D721Med (cell line): ENCODE results near the gene BCAR3.

Experiments
- DNase-seq: peaks from one replicate; pipeline ENCODE4 v3.0.0; 2011; ENCODE audit warnings: low spot score; ENCODE audit not compliant: insufficient read length
- FAIRE-seq: peaks from 2 replicates; lab custom pipeline; 2011; peaks lifted over from hg19 to GRCh38; lab: Jason Lieb, UNC
- TF ChIP-seq, protein P1 (sequence below): IDR thresholded peaks from 2 replicates; pipeline ENCODE4 v1.5.1; 2012; ENCODE audit warnings: mild to moderate bottlenecking, control low read depth; ENCODE audit not compliant: insufficient read depth; ENCODE audit errors: missing control alignments

BCAR3 gene

DNA sequence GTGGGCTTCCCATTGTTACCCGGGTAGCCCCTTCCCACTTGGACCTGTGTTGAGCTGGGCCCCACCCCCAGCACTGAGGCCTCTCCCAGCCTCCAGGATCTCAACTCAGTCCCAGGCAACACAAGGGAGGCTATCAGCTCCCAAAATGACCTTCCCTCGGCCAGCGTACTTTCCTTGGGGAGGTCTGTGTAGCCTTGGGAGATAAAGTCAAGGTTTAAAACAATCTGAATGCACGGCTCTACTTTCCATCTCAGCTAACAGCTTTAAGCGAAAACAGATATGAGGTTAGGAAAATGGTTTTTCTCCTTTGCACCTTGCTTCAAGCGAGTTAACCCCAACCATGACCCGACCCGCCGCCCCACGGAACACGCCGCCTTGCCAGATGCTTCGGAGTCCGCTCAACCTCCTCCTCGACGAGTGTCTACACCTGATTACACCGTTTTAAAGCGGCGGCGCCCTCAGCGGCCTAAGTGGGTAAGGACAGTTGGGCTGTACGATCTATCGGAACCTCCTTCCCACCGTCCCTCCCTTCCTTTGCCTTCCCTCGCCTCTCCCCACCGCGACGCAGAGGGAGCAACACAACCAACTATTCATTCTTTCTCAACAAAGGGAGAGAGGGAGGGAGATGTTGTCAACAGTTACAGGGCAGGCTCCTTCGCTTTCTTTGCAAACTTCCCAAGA lies 1.1 kb downstream of the BCAR3 start:
- peak; percentile 73 for DNase-seq
- TF ChIP-seq, protein P1, sequence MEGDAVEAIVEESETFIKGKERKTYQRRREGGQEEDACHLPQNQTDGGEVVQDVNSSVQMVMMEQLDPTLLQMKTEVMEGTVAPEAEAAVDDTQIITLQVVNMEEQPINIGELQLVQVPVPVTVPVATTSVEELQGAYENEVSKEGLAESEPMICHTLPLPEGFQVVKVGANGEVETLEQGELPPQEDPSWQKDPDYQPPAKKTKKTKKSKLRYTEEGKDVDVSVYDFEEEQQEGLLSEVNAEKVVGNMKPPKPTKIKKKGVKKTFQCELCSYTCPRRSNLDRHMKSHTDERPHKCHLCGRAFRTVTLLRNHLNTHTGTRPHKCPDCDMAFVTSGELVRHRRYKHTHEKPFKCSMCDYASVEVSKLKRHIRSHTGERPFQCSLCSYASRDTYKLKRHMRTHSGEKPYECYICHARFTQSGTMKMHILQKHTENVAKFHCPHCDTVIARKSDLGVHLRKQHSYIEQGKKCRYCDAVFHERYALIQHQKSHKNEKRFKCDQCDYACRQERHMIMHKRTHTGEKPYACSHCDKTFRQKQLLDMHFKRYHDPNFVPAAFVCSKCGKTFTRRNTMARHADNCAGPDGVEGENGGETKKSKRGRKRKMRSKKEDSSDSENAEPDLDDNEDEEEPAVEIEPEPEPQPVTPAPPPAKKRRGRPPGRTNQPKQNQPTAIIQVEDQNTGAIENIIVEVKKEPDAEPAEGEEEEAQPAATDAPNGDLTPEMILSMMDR, result peak; percentile 27
- no peak for FAIRE-seq

DNA sequence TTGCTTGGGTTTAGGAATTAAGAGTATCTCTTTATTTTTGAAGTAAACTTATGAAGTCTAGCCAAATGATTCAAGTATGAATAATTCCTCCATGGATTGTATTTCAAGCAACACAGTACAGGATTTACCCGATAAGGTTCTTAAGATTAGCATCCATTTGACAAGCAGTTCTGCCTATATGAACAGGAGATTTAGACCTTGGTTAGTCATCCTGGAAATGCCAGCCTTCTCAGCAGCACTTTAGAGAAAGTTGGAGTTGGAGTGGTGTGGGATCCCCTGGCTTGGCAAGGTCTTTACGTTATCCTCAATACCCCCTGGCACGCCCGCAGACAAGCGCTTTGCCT lies 1.6 kb downstream of the BCAR3 start:
- FAIRE-seq (no peak), DNase-seq (no peak)
- TF ChIP-seq, protein P1, result no peak

DNA sequence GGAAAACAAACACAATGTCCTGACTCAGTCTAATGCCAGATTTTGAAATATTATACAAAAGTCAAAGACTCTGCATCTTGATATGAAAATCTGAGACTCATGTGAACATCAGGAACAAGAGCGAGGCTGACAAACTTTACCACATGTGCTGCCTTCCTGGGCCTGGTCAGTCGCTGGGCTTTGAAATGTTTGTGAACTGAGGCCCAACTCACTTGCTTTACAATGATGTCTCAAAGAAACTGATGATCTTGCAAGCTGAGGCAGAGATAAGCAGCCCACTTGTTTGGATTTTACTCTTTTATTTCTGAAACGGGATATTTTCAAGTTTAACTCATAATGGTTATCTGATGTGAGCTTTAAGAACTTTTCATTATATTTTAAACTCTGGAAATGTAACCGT lies 2.1 kb downstream of the BCAR3 start:
- FAIRE-seq (no peak), DNase-seq (no peak)
- TF ChIP-seq, protein P1, result no peak

DNA sequence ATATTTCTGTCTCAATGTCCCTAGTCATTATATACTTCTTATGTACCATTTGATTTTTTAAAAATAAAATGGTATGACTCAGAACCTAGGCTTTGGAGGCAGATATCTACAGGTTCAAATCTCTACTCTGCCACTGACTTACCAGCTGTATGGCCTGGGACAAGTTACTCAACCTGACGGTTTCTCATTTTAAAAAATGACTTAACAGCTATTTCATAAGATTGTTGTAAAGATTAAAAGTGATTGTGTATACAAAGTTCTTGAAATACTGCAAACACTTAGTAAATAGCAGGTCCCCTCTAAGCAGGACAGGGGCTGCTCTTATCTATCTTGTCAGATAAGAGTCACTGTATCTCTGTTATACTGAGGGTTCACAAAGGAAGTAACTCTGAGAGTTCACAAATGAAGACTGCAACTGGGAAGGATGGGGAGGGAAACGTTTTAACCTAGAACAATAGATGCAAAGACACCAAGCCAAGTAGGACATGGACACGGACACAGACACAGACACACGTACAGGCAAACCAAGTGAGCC lies 2.6 kb downstream of the BCAR3 start:
- no peak for DNase-seq
- TF ChIP-seq, protein P1, result no peak
- no peak for FAIRE-seq

DNA sequence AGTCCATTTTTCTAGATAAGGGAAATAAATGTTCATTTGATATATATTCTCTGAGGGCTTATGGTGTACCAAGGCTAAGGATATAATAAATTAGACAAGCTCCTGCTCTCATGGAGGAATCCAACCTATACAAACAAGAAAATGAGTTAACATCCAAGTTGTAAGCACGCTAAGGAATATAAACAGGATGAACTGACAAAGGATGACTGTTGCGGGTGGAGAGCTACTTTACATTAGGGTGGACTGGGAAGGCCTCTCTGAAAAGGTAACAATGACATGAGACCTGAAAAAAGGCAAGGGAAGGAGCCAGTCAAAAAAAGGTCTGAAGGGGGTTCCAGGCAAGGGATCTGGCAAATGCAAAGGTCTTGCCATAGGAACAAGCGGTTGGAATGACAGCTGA lies 3.1 kb downstream of the BCAR3 start:
- DNase-seq, result no peak
- no peak for FAIRE-seq
- TF ChIP-seq, protein P1, result no peak

DNA sequence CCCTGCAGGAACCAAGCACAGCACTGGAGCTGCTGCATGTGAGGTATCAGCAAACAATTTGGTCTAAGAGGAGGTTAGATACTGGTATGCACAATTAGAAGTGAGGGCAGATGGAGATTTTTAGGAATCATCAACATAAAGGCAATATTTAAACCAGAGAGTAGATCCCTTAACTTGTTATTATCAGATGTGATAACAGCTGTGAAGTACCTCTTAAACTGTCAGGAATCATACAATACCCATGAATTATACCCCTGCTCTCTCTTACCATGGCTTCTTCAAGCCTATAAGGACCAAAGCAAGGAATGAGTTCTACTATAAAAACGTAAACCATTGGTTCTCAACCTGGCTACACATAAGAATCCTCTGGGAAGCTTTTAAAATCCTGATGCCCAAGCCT lies 3.9 kb downstream of the BCAR3 start:
- TF ChIP-seq, protein P1, result no peak
- FAIRE-seq (no peak), DNase-seq (no peak)

DNA sequence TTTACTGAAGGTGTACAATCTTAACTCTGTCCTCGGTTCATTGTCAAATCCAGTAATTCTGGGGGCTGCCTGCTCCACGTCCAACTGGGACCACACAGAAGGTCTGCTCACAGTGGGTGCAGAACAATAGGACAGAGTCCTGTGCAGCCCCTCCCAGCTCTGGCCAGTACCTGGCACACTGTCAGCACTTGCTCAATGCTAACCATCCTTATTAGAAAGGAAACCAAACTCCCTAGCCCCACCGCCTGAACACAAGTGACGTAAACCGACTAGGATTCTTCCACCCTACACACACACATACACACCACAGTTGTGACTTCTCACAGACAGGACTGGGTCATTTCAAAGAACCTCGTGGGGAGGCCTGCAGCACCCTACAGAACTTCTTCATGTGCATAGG lies 5.2 kb downstream of the BCAR3 start:
- no peak for DNase-seq
- no peak for FAIRE-seq
- TF ChIP-seq, protein P1, result no peak
